MM.1S (cell line): ENCODE measurements around the gene HSPG2.

Source experiments
- DNase-seq: peaks from one replicate; pipeline ENCODE4 v3.0.0-alpha.2; 2015
- H2AFZ ChIP-seq: fragments of 300-600 bp; sonication (generic); 2 replicates; pipeline ENCODE4 v1.6.0; 2016; ENCODE audit warnings: antibody characterized with exemption, low read length
- H3F3A ChIP-seq: fragments of 300-600 bp; sonication (generic); 2 replicates; pipeline ENCODE4 v1.6.1; 2016; ENCODE audit warnings: mild to moderate bottlenecking, antibody characterized with exemption, low read length, moderate library complexity, mixed read lengths; ENCODE audit not compliant: insufficient read depth
- H3K27ac ChIP-seq: fragments of 300-600 bp; sonication (generic); 2 replicates; pipeline ENCODE4 v1.5.1; 2016; ENCODE audit warnings: mild to moderate bottlenecking, low read length
- H3K27me3 ChIP-seq: fragments of 300-600 bp; sonication (generic); replicated peaks from 2 replicates; pipeline ENCODE4 v1.6.0; 2016; ENCODE audit warnings: low read length; ENCODE audit not compliant: insufficient read depth
- H3K36me3 ChIP-seq: fragments of 300-600 bp; sonication (generic); replicated peaks from 2 replicates; pipeline ENCODE4 v1.6.1; 2016; ENCODE audit warnings: mild to moderate bottlenecking, low read length, mixed read lengths; ENCODE audit not compliant: insufficient read depth
- H3K4me1 ChIP-seq: fragments of 300-600 bp; sonication (generic); 2 replicates; pipeline ENCODE4 v1.6.1; 2016; ENCODE audit warnings: low read length, mixed read lengths
- H3K4me2 ChIP-seq: fragments of 300-600 bp; sonication (generic); 2 replicates; pipeline ENCODE4 v1.6.0; 2016; ENCODE audit warnings: low read depth, low read length
- H3K4me3 ChIP-seq: fragments of 300-600 bp; sonication (generic); 2 replicates; pipeline ENCODE4 v1.5.1; 2016; ENCODE audit warnings: low read length, mixed read lengths
- H3K79me2 ChIP-seq: fragments of 300-600 bp; sonication (generic); 2 replicates; pipeline ENCODE4 v1.6.1; 2016; ENCODE audit warnings: mixed run types, low read length, mixed read lengths
- H3K9ac ChIP-seq: fragments of 300-600 bp; sonication (generic); 2 replicates; pipeline ENCODE4 v1.6.1; 2016; ENCODE audit warnings: low read length, mixed read lengths
- H3K9me2 ChIP-seq: fragments of 300-600 bp; sonication (generic); replicated peaks from 2 replicates; pipeline ENCODE4 v1.6.1; 2016; ENCODE audit warnings: mild to moderate bottlenecking, low read length, mixed read lengths; ENCODE audit not compliant: insufficient read depth
- H3K9me3 ChIP-seq: fragments of 300-600 bp; sonication (generic); replicated peaks from 2 replicates; pipeline ENCODE4 v1.6.1; 2016; ENCODE audit warnings: mild to moderate bottlenecking, low read length, mixed read lengths; ENCODE audit not compliant: insufficient read depth
- H4K20me1 ChIP-seq: fragments of 300-600 bp; sonication (generic); 2 replicates; pipeline ENCODE4 v1.6.1; 2016; ENCODE audit warnings: mild to moderate bottlenecking, low read length, moderate library complexity, mixed read lengths; ENCODE audit not compliant: insufficient read depth
- CTCF ChIP-seq: fragments of 300-600 bp; sonication (generic); IDR thresholded peaks from 2 replicates; pipeline ENCODE4 v1.5.1; 2016; ENCODE audit warnings: antibody characterized with exemption, low read length, mixed read lengths
- EZH2 ChIP-seq: fragments of 300-600 bp; sonication (generic); optimal IDR thresholded peaks from 2 replicates; pipeline ENCODE3; 2017; ENCODE audit warnings: low read depth, mild to moderate bottlenecking, antibody characterized with exemption, low read length, mixed read lengths
- EZH2phosphoT487 ChIP-seq: fragments of 300-600 bp; sonication (generic); IDR thresholded peaks from 2 replicates; pipeline ENCODE4 v1.6.1; 2018; ENCODE audit warnings: antibody characterized with exemption, low read length

The HSPG2 gene

GRCh38 chr1:21818656-21819055, 118.5 kb downstream of the HSPG2 start:
- H3K9me3 ChIP-seq: no peaks in the 10 kb centered on the region
- no peaks in the 10 kb centered on the region for H4K20me1 ChIP-seq
- no peak overlapping the region for H3K4me3 ChIP-seq
- no peak overlapping the region for H3K9ac ChIP-seq
- no peaks in the 10 kb centered on the region for H3F3A ChIP-seq
- no peaks in the 10 kb centered on the region for H3K36me3 ChIP-seq
- no peak overlapping the region for H3K27ac ChIP-seq
- no peak overlapping the region for H2AFZ ChIP-seq
- no peaks in the 10 kb centered on the region for H3K9me2 ChIP-seq
- no peak for TF ChIP-seq EZH2phosphoT487
- no peak for TF ChIP-seq CTCF
- TF ChIP-seq EZH2: no peak
- no peaks in the 10 kb centered on the region for H3K27me3 ChIP-seq
- H3K4me2 ChIP-seq: peak overlapping the region; percentile 22; the same call in 1 of the 2 replicates
- H3K4me1 ChIP-seq: no peaks in the 10 kb centered on the region
- no peaks in the 10 kb centered on the region for H3K79me2 ChIP-seq
- DNase-seq: peak; percentile 59

- H3K9me3 ChIP-seq: no peaks in the 10 kb centered on the region
- no peak overlapping the region for H3K9ac ChIP-seq
- H3K36me3 ChIP-seq: no peaks in the 10 kb centered on the region
- TF ChIP-seq EZH2 (no peak), EZH2phosphoT487 (no peak), CTCF (no peak)
- no peaks in the 10 kb centered on the region for H3F3A ChIP-seq
- no peak overlapping the region for H3K4me2 ChIP-seq
- H3K27ac ChIP-seq: no peak overlapping the region
- no peaks in the 10 kb centered on the region for H3K9me2 ChIP-seq
- no peak overlapping the region for H2AFZ ChIP-seq
- no peaks in the 10 kb centered on the region for H3K4me1 ChIP-seq
- DNase-seq: no peak
- H3K4me3 ChIP-seq: no peak overlapping the region
- no peaks in the 10 kb centered on the region for H3K79me2 ChIP-seq
- H4K20me1 ChIP-seq: no peaks in the 10 kb centered on the region
- no peaks in the 10 kb centered on the region for H3K27me3 ChIP-seq
These were observed 120.4 kb downstream of the HSPG2 start for GRCh38 chr1:21816602-21817302.

- H3K27me3 ChIP-seq: no peaks in the 10 kb centered on the region
- H3K36me3 ChIP-seq: no peaks in the 10 kb centered on the region
- no peaks in the 10 kb centered on the region for H3K9me3 ChIP-seq
- no peak for DNase-seq
- no peak overlapping the region for H3K4me2 ChIP-seq
- no peak overlapping the region for H2AFZ ChIP-seq
- H3K27ac ChIP-seq: no peak overlapping the region
- H3K79me2 ChIP-seq: no peaks in the 10 kb centered on the region
- H3K4me3 ChIP-seq: no peak overlapping the region
- H3K9me2 ChIP-seq: no peaks in the 10 kb centered on the region
- H3K9ac ChIP-seq: no peak overlapping the region
- H4K20me1 ChIP-seq: no peaks in the 10 kb centered on the region
- no peaks in the 10 kb centered on the region for H3F3A ChIP-seq
- H3K4me1 ChIP-seq: no peaks in the 10 kb centered on the region
- TF ChIP-seq CTCF (no peak), EZH2phosphoT487 (no peak), EZH2 (no peak)
These were observed 121.3 kb downstream of the HSPG2 start for GRCh38 chr1:21815724-21816321.
